GM10266 (cell line): ENCODE results near the gene BTBD17.

Experiments used
- DNase-seq: peaks from one replicate; pipeline ENCODE4 v3.0.0; 2012; ENCODE audit errors: extremely low spot score
- CTCF ChIP-seq: IDR thresholded peaks from 2 replicates; pipeline ENCODE4 v1.5.1; 2012; ENCODE audit warnings: mild to moderate bottlenecking, low read depth; ENCODE audit not compliant: control insufficient read depth, insufficient read depth; ENCODE audit errors: missing control alignments

The BTBD17 gene

DNA sequence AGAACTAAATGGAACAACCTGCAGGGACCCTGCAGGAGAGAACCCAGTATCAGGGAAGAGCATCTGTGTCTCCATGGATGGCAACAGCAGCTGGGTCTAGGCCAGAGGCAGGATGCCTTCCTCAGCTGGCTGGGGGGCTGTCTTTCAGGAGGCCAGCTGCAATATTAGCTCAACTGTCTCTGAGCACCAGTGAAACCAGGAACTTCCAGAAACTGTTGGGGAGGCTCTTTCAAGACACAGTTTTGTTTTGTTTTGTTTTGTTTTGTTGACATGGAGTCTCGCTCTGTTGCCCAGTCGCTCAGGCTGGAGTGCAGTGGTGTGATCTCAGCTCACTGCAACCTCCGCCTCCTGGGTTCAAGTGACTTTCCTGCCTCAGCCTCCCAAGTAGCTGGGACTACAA is 13.2 kb upstream of the BTBD17 start:
- no peak for TF ChIP-seq CTCF
- DNase-seq = no peak

GRCh38 chr17:74373838-74374606 is 12.4 kb upstream of the BTBD17 start:
- DNase-seq = no peak
- no peak for TF ChIP-seq CTCF

DNA sequence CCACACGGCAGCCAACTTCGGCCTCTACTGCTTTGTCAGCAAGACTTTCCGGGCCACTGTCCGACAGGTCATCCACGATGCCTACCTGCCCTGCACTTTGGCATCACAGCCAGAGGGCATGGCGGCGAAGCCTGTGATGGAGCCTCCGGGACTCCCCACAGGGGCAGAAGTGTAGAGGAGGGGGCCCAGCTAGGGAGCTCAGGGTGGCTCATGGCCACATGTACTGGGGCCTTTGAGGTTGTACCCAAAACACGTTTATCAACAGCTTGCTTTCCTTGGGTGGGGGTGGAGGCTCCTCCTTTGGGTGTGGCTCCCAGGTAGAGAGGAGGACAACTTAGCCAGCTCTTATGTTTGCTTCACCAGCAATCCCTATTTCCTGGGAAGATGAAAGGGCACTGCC is 10.8 kb upstream of the BTBD17 start:
- no peak for TF ChIP-seq CTCF

DNA sequence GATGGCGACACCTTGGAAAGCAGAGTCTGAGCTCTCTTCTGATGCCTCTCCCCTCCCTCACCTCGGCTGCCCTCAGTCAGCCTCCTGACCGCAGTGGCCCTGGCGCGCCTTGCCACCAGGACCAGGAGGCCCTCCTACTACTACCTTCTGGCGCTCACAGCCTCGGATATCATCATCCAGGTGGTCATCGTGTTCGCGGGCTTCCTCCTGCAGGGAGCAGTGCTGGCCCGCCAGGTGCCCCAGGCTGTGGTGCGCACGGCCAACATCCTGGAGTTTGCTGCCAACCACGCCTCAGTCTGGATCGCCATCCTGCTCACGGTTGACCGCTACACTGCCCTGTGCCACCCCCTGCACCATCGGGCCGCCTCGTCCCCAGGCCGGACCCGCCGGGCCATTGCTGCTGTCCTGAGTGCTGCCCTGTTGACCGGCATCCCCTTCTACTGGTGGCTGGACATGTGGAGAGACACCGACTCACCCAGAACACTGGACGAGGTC is 10.0 kb upstream of the BTBD17 start:
- DNase-seq = no peak
- TF ChIP-seq CTCF = no peak

More for the DNA sequence above, 10.8 kb upstream of the BTBD17 start:
- DNase-seq = no peak

DNA sequence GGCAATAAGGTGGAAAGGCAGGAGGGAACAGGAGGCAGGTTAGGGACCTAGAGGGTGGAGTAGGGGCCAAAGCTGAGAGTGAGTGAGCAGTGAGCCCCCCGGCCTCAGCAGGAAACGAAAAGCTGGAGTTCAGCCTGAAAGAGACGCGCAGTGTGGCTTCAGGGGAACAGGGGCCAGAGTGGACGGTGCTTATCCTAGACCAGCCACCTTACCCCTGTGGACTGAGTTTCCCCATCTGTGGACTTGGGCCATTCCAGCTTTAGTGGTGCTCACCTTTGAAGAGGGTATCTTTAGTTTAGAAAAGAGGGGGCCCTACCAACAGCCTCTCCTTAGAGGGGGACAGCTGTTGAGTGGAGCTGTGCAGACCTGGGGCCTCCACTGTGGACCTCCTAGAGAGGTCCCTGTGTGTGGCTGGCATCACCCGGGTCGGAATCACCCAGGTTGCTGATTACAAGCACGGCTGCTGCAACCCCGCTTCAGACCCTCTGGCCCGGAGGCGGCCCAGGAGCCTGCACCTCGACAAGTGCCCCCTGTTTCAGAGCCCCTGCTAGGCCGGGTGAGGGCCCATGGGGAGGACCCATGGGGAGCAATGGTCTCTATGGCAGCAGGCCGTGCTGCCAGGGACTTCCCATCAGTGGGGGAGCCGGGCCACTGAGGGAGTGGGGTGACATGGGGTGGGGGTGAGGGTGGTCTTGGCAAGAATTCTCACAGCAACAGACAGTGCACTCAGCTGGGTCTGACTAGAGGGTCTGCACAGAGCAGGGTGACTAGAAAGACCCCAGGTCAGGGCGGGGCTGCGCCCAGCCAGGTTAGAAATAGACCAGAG is 8.2 kb upstream of the BTBD17 start:
- no peak for DNase-seq
- TF ChIP-seq CTCF = no peak

DNA sequence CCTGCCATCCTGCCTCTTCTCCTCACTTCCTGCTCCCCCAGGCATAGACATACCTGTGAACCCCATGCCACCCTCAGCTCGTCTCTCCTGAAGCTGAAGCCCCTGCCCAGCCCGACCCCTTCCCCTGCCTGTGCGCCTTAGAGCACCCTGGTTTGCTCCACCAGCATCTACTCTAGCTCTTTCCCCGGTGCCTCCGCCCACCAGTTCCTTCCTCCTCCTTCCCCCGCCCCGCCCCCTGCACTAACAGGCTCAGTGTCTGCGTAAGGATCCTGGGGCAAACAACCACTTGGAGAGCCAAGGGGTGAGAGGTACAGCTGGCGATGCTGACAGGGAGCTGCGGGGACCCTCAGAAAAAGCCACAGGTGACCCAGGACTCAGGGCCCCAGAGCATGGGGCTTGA is 7.6 kb upstream of the BTBD17 start:
- DNase-seq = peak; percentile 62
- TF ChIP-seq CTCF = no peak
